Sciatic nerve (tissue), 2 donors: ENCODE data around the gene PARD3B. TPM values are rescaled to one million over a fixed set of nuclear protein-coding genes. Genes with fewer than 3 reads are reported as not detected.
A peak's percentile ranks its signal among the peaks of the same experiment; 100 is the strongest.

ENCODE experiments used
- ATAC-seq: fragments of 200-7000 bp; cut with Tn5 transposase; one replicate; pipeline ENCODE4 v1.9.1; 2020; ENCODE audit warnings: mild to moderate bottlenecking, moderate library complexity
- DNase-seq: peaks from one replicate; pipeline ENCODE4 v3.0.0-alpha.2; 2020; ENCODE audit warnings: low spot score
- intact Hi-C: fragments of 100-400 bp; cut with DNase I; formaldehyde crosslinking; loops from one replicate; pipeline ENCODE4 v1.14.2; 2022
- total RNA-seq: library from RNA; stranded (reverse); fragmentation: NEBNext Ultra II Directional; extraction: Animal tissue kit (Norgen Biotek cat#: 25700); gene quantifications from one replicate; pipeline ENCODE4 v1.2.1, GENCODE V29; 2021
- donor health status: DM: no; HTN: no; CAD: no.
- donor health status: DM: no; HTN: no; CAD: no.

PARD3B gene
- total RNA-seq, 1 donor from 2014 or later = 100 TPM

DNA sequence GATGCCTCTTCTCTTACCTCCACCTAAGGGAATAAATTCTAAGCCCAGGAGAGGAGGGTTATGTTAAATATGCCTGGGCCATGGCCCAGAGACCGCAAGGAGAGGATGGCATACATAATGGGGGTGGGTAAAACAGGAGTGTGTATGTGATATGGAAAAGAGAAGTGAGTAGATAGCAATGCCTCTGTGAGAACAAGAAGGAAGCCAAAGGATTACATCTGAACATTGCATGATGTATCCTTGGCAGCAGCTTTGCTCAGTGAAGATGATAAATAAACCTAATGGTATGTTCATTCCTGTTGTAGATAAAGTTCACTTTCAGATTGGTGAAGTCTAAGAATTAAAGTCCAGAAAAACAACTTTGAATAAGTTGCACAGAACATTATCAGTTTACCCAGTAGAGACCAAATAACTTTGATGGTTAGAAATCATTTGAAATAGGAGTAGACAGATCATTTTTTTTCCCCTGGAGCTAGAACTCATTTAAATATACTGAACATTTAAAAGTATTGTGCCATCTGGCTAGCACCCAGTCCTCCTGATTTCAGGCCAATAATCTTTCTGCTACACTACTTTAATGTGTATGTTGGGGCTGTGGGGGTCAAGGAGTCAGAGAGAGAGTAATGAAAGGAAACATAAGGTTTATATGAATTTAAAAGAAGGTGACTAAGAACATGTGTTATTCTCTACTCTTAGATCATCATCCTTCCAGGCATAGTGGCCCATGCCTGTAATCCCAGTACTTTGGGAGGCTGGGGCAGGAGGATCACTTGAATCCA lies 231.7 kb downstream of the PARD3B start:
- intact Hi-C loops = no loop called here
- DNase-seq = no peak
- ATAC-seq = no peak

DNA sequence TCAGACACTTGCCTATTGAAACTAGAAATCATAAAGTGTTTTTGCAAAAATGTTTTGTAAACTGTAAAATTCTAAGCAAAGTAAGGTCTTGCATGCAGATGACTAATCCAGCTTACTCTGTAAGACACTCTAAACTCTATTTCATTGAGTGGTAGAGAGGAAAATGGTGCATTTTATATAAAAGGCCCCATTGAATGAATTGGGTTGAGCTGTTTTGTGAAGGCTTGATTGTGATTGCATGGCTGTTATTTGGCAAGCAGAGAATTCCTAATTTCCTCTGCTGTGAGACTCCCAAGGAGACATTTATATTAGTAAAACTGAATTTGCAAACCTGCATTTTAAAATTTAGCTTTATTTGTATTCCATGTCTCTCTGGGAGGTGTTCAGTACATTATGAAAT lies 234.5 kb downstream of the PARD3B start:
- ATAC-seq (no peak), DNase-seq (no peak)
- intact Hi-C loops = no loop called here

DNA sequence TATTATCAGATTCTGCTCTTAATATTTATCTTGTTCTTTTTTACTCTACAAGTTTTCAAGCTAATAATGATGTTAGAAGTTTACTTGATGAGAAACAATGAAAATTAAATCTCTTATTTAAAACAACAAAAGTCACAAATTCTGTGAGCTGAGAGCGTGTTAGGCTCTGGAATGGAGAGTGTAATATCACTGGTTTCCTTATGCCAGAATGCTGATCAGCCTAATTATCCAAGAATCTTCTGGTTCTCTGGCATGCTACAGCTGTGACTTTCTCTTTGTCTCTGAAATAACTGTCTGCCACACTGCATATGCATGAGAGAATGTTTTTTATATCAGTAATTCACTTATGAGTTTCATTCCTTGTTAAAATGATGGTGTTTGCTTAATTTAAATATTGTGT lies 236.7 kb downstream of the PARD3B start:
- intact Hi-C loops = no loop called here
- DNase-seq (no peak), ATAC-seq (no peak)

DNA sequence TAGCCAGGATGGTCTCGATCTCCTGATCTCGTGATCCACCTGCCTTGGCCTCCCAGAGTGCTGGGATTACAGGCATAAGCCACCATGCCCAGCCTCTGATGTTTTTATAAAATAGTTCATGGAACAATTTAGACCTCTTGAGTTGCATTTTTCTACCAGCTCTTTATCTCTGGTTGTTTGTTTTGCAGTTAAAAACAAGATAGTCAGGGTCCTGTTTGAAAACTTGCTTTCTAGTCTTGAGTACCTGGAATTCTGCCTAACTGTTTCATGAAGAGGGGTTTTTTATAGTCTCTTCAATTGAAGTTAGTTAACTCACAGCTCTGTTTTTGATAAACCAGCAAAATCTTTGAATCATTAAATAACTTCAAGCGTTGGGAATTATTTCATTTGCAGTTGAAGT lies 244.8 kb downstream of the PARD3B start:
- intact Hi-C loops = no loop called here
- DNase-seq (no peak), ATAC-seq (no peak)

DNA sequence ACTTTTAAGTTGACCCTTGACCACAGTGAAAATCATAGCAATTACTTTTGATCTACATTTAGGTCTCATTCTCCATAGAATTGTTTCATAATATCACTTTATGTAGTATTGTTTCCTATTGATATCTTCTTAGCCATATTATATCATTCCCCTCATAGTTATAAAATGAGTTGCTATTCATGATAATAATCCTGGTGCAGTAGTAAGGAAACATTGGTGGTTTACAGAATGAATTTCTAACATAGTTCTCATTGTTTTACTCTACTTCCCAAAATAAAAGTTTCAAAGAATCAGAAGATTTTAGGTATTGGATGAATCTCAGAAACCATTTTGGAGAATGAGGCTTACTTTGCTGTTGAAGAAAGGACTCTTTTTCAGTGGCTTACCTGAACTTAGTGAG lies 246.0 kb downstream of the PARD3B start:
- intact Hi-C loops = no loop called here
- DNase-seq (no peak), ATAC-seq (no peak)

DNA sequence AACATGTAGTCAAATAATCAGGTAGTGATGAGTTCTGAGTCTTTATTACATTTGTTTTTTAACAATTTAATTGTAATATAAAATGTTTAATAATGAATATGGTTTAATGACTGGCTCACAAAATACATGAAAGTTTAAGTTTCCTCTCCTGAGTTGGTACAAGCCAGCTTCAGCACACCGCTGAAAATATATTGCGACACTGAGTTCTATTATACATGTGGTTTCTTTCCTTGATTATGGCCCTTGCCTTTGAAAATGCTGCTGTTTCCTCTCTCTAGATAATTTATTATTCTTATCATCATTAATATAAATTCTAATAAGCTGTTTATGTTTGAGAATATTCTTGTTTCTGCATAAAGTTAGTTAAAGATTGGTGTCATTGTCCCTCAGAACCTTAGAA lies 249.3 kb downstream of the PARD3B start:
- ATAC-seq (no peak), DNase-seq (no peak)
- intact Hi-C loops = no loop called here

DNA sequence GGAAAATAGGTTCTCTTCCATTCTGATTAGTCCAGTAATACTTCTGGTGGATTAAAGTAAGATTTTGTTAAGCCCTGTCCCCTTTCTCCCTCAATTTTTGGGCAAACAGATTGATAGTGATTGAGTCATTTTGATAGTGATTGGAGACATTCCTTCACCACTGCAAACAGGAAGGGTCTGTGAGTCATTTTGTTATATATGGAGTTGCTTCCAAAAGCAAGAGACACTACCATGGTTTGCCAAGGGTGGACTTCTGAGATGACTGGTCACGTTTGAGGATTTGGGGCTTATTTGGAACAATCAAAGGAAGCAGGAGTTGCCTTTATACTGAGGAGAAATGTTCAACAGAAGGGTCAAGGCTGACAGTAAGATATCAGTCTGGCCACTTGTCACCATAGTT lies 249.9 kb downstream of the PARD3B start:
- intact Hi-C loops = no loop called here
- ATAC-seq = no peak
- DNase-seq = no peak

DNA sequence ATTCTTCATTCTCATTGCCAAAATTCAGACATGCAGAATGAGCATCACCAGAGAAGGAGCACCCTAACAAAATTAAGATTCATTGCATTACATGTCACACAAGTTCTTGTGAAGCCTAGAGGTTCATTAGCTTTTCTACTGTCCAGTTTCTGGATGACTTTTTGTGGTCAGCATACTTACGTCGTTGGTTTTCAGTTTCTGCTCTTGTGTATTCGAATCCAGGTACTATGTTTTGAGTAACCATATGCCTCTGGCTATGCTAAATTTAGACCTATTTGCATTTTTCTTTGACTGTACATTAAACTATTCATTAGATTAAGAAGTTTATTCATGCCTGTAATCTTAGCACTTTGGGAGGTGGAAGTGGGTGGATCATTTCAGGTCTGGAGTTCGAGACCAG lies 251.3 kb downstream of the PARD3B start:
- intact Hi-C loops = no loop called here
- no peak for ATAC-seq
- no peak for DNase-seq

DNA sequence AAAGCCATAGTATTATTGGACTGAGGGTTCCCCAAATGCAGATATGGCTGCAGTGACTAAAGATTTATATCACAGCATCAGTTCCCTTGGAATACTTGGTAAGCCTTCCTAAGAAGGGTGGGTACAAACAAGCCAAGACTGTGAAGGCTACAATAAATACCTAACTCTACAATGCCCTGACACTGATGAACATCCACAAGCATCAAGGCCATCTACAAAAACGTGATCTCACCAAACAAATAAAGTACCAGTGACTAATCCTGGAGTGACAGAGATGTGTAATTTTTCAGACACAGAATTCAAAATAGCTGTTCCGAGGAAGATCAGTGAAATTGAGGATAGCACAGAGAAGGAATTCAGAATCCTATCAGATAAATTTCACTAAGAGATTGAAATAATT lies 254.5 kb downstream of the PARD3B start:
- ATAC-seq = no peak
- intact Hi-C loops = no loop called here
- DNase-seq = no peak

DNA sequence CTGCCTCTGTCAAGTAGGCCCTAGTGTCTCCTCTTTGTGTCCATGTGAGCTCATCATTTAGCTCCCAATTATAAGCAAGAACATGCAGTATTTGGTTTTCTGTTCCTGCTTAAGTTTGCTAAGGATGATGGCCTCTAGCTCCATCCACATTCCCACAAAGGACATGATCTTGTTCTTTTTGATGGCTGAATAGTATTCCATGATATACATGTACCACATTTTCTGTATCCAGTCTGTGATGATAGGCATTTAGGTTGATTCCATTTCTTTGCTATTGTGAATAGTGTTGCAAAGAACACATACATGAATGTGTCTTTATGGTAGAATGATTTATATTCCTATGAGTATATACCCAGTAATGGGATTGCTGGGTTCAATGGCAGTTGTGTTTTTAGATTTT lies 263.2 kb downstream of the PARD3B start:
- DNase-seq = no peak
- no peak for ATAC-seq
- intact Hi-C loops = no loop called here

DNA sequence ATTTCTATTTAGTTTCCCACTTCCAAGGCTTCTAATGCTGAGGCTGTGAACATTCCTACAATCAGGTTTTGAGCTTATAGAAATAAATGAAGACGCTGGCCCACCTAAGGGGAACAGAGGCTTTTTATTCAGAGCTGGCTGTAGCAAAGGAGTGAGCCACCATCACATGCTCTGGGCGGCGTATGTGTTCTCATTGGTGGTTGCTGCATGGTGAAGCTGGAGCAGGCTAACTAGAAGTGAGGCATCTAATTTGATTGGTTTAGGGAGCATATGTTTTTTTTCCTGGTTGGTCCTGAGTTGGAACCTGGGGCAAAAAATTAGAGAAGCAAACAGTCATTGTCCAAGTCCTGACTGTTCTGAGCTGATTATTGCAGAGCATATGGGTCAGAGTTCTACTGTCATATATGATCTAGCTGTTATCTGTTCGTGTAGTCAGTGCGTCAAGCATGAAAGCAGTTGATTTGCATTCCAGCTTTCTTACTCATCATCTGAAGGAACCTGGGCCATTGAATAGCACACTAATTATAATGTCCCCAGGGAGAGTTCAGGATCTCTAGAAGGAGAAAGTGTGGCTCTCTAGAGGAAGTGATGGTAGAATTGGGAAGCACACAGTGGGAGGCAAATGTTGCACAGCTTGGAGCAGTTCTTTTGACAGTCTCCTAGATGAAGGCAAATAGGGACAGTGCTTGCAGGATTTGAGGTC lies 279.6 kb downstream of the PARD3B start:
- ATAC-seq (no peak), DNase-seq (no peak)
- intact Hi-C loops = no loop called here

DNA sequence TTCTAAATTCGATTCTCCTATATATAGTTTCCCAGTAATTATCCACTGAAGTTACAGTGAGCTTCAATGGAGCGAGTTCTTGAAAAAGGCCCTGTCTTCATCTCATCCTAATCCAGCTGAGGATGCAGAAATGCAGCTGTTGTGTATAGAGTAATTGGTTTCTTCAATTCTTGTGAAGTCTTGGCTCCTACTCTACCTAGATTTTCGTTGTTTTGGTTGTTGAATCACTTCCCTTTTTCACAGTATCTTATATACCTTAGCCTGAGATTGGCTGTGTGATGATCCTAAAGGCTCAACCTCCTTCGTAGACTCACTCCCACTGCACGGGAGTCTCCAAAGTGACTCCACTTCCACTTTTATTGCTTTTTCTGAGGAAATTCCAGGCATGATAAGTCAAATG lies 280.4 kb downstream of the PARD3B start:
- DNase-seq (no peak), ATAC-seq (no peak)

DNA sequence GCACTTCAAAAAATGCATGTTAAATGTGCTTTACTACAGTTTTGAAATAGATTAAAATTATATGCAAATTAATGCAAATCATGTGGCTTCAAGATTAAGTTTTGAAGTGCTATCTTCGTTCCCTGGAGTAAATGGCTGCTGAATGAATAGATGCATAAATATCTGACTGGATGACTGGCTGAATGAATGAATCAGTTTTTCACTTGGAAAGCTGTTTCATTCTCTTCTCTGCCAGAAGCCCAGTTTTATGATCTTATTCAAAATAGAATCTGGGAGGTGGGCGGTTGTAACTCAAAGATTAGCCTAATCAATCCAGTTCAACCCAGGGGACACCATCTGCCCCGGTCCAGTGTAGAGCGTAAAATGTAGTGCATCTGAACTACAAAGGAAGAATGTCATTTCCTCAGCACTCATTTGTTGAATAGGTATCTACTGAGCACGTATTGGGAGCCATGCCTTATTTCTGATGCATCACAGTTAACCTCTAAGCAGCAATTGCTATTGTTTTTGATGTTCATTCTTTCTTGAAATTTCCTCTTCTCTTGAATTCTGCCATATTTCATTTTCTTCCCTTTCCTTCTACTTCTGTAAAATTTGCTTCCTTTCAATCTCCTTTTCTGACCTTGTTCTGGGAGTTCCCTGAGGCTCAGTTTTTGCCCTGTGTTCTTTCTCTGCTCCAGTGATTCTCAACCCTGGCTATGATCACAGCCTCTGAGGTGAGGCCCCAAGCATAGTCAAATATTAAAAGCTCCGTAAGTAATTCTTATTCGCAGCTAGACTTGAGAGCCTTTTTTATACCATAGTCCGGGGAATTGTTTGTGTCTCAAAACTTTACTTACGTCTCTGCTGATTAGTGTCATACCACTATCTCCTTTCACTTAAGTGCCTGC lies 282.7 kb downstream of the PARD3B start:
- DNase-seq = no peak
- intact Hi-C loops = no loop called here
- no peak for ATAC-seq

More for the DNA sequence above, 280.4 kb downstream of the PARD3B start:
- intact Hi-C loops = no loop called here

DNA sequence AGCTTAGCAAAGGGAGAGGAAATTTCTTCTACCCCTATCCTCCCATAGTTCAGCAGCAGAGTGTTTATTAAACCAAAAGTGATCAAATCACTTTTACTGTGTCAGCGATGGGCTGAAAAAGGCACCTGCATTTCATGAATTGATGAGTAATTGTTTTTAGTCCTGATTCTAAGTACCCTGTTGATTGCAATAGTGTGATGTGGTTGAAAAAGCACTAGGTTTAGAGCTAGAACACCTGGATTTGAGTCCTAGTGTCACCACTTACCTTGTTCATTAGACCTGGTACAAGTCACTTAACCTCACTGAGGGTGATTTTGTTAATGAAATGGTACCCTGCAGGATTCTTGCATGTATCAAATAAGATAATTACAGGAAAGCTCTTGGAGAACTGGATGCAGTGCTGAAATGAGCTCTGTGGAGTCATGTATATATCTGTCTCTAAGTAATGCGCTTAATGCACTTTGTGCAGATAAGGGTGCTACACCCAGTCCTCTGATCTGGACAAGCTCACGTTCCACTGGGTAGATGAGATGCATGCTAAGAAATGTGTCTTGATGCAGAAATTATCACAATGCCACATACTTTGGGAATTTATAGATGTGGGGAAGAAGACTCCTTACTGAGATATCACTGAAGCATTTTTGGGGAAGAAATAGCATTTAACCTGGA lies 289.6 kb downstream of the PARD3B start:
- no peak for ATAC-seq
- intact Hi-C loops = no loop called here

DNA sequence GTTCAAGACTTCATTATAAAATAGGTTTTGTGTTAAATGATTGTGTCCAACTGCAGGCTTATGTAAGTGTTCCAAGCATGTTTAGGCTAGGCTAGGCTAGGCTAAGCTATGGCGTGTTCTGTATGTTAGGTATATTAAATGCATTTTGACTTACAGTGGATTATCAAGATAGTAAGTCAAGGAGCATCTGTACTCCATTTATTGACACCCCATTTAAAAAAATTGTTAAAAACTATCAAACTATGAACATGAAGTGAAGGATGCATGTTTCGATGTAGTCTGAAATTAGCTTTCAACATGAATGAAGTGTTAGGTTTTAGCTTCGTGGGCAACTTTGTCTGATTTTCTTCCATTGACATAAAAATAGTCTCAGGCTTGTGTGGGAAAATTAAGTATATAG lies 290.5 kb downstream of the PARD3B start:
- intact Hi-C loops = no loop called here
- ATAC-seq (no peak), DNase-seq (no peak)

More for the DNA sequence above, 289.6 kb downstream of the PARD3B start:
- DNase-seq = no peak

DNA sequence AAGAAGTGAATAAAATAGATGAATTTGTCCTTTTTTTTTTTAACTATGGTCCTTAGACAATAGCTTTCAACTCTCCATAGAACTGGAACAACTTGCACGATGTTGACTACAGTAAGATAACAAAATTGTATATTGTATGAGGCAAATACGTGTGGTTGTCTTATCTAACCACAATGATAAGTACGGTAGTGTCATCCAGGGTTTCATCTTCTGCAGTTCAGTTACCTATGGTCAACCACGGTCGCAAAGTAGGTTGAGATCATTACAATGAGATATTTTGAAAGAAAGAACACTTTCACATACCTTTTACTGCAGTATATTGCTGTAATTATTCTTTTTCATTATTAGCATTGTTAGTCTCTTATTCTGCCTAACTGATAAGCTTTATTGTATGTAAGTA lies 295.2 kb downstream of the PARD3B start:
- intact Hi-C loops = no loop called here
- DNase-seq (no peak), ATAC-seq (no peak)

DNA sequence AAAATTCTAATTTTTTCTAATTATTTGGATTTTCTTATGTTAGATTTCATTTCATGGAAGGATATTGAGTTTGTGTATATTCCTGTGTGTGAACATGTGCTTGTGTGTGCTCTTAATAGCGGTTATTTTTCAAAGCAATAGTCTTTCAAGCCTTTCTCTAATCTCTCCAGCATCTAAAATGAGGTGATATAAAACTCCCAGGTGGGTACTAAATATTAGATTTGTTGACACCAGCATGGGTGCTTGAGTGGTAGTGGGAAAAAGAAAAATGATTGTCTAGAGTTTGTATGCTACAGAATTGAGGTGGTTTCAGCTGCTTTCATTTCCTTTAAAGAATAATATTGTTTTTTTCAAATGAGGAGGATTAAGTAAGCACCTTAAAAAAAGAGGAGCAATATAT lies 296.8 kb downstream of the PARD3B start:
- ATAC-seq (no peak), DNase-seq (no peak)
- intact Hi-C loops = no loop called here

DNA sequence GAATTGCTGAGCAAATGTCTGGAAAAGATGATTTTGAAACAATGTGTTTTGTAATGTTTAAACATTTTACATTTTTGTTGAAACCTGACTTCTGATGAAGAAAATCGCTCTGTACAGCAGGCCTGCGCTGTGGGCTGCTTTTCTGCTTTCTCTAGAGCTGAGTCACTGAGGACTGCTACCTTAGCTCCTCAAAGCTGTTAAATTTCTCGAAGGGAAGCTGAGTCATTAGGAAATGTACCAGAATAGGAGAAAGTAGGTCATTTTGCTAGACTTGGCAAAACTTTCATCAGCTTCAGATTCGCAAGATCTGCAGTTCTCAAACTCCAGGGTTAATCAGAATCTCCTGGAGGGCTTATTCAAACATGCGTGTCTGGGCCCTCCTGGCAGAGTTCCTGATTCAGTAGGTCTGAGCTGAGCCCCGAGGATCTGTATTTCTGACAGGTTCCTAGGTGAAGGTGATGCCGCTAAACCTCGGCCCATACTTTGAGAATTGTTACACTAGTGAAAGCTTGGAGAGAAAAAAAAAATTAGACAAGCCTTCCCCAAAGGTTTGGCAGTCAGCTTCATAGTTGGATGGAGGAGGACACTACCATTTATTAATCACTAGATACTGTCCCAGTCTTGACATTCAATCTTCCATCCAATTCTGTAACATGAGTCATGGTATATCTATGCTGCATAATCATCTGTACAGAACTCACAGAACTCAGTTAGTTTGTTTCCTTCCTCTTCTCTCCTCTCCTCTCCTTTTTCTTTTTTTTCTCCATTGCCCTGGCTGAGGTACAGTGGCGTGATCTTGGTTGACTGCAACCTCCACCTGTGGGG lies 297.6 kb downstream of the PARD3B start:
- peak; percentile 89 for ATAC-seq
- no peak for DNase-seq
- intact Hi-C loops = no loop called here

DNA sequence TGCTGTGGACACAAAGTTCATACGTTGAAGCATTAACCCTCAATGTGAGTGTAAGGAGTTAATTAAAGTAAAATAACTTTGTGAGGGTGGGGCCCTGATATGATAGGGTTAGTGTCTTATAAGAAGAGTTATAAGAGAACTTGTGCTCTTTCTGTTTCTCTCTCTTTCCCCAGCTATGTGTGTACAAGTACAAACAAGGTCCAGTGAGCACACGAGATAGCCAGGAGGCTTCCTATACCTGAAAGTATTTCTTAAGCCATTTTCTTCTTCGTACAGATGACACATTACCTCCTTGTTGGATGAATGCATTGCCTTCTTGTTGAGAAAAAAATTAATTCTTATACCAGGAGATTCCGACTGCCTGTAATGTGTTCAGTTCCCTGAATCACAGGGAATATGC lies 301.2 kb downstream of the PARD3B start:
- ATAC-seq = no peak
- intact Hi-C loops = no loop called here
- no peak for DNase-seq
